ENCODE measurements around the gene CACNA2D1. TPM values are rescaled to one million over a fixed set of nuclear protein-coding genes. Genes with fewer than 3 reads are reported as not detected.

CACNA2D1 gene
- total RNA-seq, 1 experiment from 2014 or later, result not detected

DNA sequence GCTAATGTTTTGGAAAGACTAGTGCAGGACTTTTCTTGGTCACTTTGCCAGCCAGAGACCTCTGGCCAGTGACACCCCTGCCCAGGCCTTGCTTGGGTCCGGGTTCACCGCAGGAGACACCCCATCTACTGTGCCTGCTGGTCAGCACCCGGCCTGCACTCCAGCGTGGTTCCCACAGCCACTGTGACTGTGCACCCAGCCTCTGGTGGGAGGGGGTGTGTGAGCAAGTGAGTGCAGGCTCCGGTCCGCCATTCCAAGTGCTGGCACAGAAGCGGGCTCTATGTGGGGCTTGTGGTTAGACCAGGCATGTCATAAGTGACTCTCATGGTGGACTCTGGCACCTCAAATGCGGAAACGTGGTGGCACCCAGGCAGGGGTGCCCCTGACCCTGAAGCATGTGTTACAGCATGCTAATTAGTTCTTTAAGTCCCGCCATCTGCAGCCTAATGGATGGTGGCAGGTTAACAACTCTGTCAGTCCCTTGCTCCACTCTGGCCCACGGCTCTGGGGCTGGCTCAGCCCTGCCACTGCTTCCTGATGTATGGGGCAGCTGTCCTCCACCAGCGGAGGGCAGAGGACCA lies 361.8 kb downstream of the CACNA2D1 start:
- DNase-seq, result no peak
- no peak overlapping the region for H3K4me2 ChIP-seq (ENCODE audit: low read depth, low read length, poor library complexity, severe bottlenecking)
- H3K9me3 ChIP-seq (ENCODE audit: low read length), result peaks cover 26% of the 10 kb centered on the region
- no peaks in the 10 kb centered on the region for H3K36me3 ChIP-seq (ENCODE audit: insufficient read depth, low read length)
- H3K27me3 ChIP-seq (ENCODE audit: low read length), result no peaks in the 10 kb centered on the region
- H3K4me1 ChIP-seq (ENCODE audit: low read length), result no peaks in the 10 kb centered on the region
- H2AFZ ChIP-seq (ENCODE audit: low read length), result no peak overlapping the region
- H3K4me3 ChIP-seq (ENCODE audit: low read length), result no peak overlapping the region
- H4K20me1 ChIP-seq (ENCODE audit: insufficient read depth, low read depth, low read length), result no peaks in the 10 kb centered on the region
- no peaks in the 10 kb centered on the region for H3K79me2 ChIP-seq (ENCODE audit: low read length)
- H3K27ac ChIP-seq (ENCODE audit: low read length), result no peak overlapping the region
- H3K9ac ChIP-seq (ENCODE audit: low read length), result no peak overlapping the region
- H3K9me2 ChIP-seq (replicated peaks; ENCODE audit: insufficient read depth, low read length), result no peaks in the 10 kb centered on the region; the same call in 1 of the 2 replicates

DNA sequence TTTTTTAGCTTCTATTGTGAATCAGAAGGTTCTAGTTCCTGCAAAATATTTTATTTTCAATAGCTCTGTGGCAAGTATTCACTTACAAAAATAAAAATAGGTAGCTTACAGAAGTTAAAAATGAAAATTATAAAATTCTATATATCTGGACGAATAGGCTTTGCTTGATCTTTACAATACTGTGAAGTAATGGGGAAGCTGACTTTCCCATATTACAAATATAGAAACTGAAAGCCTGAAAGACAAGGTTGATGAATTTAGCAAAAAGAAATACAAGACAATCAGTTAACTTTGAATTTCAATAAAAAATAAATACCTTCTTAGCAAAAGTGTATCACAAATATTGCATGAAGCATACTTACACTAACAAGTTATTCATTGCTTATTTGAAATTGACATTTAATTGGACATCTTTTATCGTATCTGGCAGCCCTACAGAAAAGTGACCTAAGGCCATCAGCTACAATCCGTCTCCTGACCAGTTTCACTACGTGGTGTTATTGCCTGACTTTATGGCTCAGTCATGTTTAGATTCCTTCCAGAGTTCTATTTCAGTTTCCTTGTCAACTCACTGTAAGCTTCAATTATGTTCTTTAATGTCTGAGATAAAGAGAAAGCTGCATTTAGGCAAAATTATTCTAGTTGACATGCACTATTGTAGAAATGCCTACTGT lies 363.2 kb downstream of the CACNA2D1 start:
- Histone ChIP-seq H2AFZ (ENCODE audit: low read length) (no peak overlapping the region), H3K79me2 (ENCODE audit: low read length) (no peaks in the 10 kb centered on the region), H3K27me3 (ENCODE audit: low read length) (no peaks in the 10 kb centered on the region), H3K9ac (ENCODE audit: low read length) (no peak overlapping the region), H3K9me3 (ENCODE audit: low read length) (peaks cover 30% of the 10 kb centered on the region), H3K4me3 (ENCODE audit: low read length) (no peak overlapping the region), H3K4me1 (ENCODE audit: low read length) (no peaks in the 10 kb centered on the region), H3K27ac (ENCODE audit: low read length) (no peak overlapping the region), H3K36me3 (ENCODE audit: insufficient read depth, low read length) (no peaks in the 10 kb centered on the region), H3K4me2 (ENCODE audit: low read depth, low read length, poor library complexity, severe bottlenecking) (no peak overlapping the region), H3K9me2 (replicated peaks; ENCODE audit: insufficient read depth, low read length) (no peaks in the 10 kb centered on the region; the same call in 1 of the 2 replicates), H4K20me1 (ENCODE audit: insufficient read depth, low read depth, low read length) (no peaks in the 10 kb centered on the region)
- no peak for DNase-seq

- H3K4me1 ChIP-seq (ENCODE audit: low read length), result no peaks in the 10 kb centered on the region
- H3K9me2 ChIP-seq (replicated peaks; ENCODE audit: insufficient read depth, low read length), result no peaks in the 10 kb centered on the region; the same call in 1 of the 2 replicates
- H3K27me3 ChIP-seq (ENCODE audit: low read length), result no peaks in the 10 kb centered on the region
- no peak overlapping the region for H3K4me2 ChIP-seq (ENCODE audit: low read depth, low read length, poor library complexity, severe bottlenecking)
- no peak overlapping the region for H3K27ac ChIP-seq (ENCODE audit: low read length)
- H3K4me3 ChIP-seq (ENCODE audit: low read length), result no peak overlapping the region
- peaks cover 30% of the 10 kb centered on the region for H3K9me3 ChIP-seq (ENCODE audit: low read length)
- no peaks in the 10 kb centered on the region for H3K36me3 ChIP-seq (ENCODE audit: insufficient read depth, low read length)
- no peak overlapping the region for H2AFZ ChIP-seq (ENCODE audit: low read length)
- H4K20me1 ChIP-seq (ENCODE audit: insufficient read depth, low read depth, low read length), result no peaks in the 10 kb centered on the region
- DNase-seq, result no peak
- no peak overlapping the region for H3K9ac ChIP-seq (ENCODE audit: low read length)
- H3K79me2 ChIP-seq (ENCODE audit: low read length), result no peaks in the 10 kb centered on the region
These were observed 364.1 kb downstream of the CACNA2D1 start for GRCh38 chr7:82079527-82079926.

DNA sequence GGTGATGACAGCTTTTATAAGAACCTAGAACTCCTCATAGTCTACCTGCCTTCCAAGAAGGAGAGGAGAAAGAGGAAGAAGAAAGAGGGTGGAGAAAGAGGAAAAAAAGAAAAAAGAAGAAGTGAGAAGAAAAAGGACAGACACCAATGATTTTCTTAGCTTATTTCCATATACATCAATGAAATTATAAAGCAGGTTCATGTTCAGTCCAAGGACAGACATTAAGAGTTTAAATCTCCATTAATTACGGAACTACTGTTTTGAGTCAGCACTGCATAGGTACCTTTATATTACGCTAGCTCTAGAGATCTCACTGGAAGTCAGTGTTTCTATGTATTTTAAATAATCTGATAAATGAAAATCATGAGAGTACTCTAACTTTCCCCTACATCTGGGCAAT lies 364.8 kb downstream of the CACNA2D1 start:
- H3K27me3 ChIP-seq (ENCODE audit: low read length), result no peaks in the 10 kb centered on the region
- no peaks in the 10 kb centered on the region for H3K36me3 ChIP-seq (ENCODE audit: insufficient read depth, low read length)
- no peak for DNase-seq
- H4K20me1 ChIP-seq (ENCODE audit: insufficient read depth, low read depth, low read length), result no peaks in the 10 kb centered on the region
- H3K4me2 ChIP-seq (ENCODE audit: low read depth, low read length, poor library complexity, severe bottlenecking), result no peak overlapping the region
- no peak overlapping the region for H3K4me3 ChIP-seq (ENCODE audit: low read length)
- no peaks in the 10 kb centered on the region for H3K4me1 ChIP-seq (ENCODE audit: low read length)
- no peaks in the 10 kb centered on the region for H3K79me2 ChIP-seq (ENCODE audit: low read length)
- no peak overlapping the region for H2AFZ ChIP-seq (ENCODE audit: low read length)
- H3K27ac ChIP-seq (ENCODE audit: low read length), result no peak overlapping the region
- no peak overlapping the region for H3K9ac ChIP-seq (ENCODE audit: low read length)
- no peaks in the 10 kb centered on the region; the same call in 1 of the 2 replicates for H3K9me2 ChIP-seq (replicated peaks; ENCODE audit: insufficient read depth, low read length)
- H3K9me3 ChIP-seq (ENCODE audit: low read length), result peaks cover 26% of the 10 kb centered on the region

GRCh38 chr7:82071468-82071867 lies 372.1 kb downstream of the CACNA2D1 start:
- Histone ChIP-seq H2AFZ (ENCODE audit: low read length) (no peak overlapping the region), H3K27ac (ENCODE audit: low read length) (no peak overlapping the region), H3K9ac (ENCODE audit: low read length) (no peak overlapping the region), H3K27me3 (ENCODE audit: low read length) (no peaks in the 10 kb centered on the region), H3K4me1 (ENCODE audit: low read length) (no peaks in the 10 kb centered on the region), H3K9me2 (replicated peaks; ENCODE audit: insufficient read depth, low read length) (no peaks in the 10 kb centered on the region), H3K9me3 (ENCODE audit: low read length) (peaks cover 9% of the 10 kb centered on the region; the same call in 1 of the 2 replicates), H3K36me3 (ENCODE audit: insufficient read depth, low read length) (no peaks in the 10 kb centered on the region), H3K4me3 (ENCODE audit: low read length) (no peak overlapping the region), H4K20me1 (ENCODE audit: insufficient read depth, low read depth, low read length) (no peaks in the 10 kb centered on the region), H3K79me2 (ENCODE audit: low read length) (no peaks in the 10 kb centered on the region), H3K4me2 (ENCODE audit: low read depth, low read length, poor library complexity, severe bottlenecking) (no peak overlapping the region)
- no peak for DNase-seq

GRCh38 chr7:82067628-82068264 lies 375.8 kb downstream of the CACNA2D1 start:
- no peaks in the 10 kb centered on the region for H3K36me3 ChIP-seq (ENCODE audit: insufficient read depth, low read length)
- no peak overlapping the region for H3K4me2 ChIP-seq (ENCODE audit: low read depth, low read length, poor library complexity, severe bottlenecking)
- DNase-seq, result no peak
- H3K4me1 ChIP-seq (ENCODE audit: low read length), result no peaks in the 10 kb centered on the region
- H3K27me3 ChIP-seq (ENCODE audit: low read length), result no peaks in the 10 kb centered on the region
- no peaks in the 10 kb centered on the region for H4K20me1 ChIP-seq (ENCODE audit: insufficient read depth, low read depth, low read length)
- H3K9ac ChIP-seq (ENCODE audit: low read length), result no peak overlapping the region
- no peak overlapping the region for H2AFZ ChIP-seq (ENCODE audit: low read length)
- peaks cover 15% of the 10 kb centered on the region for H3K9me3 ChIP-seq (ENCODE audit: low read length)
- no peaks in the 10 kb centered on the region for H3K79me2 ChIP-seq (ENCODE audit: low read length)
- H3K4me3 ChIP-seq (ENCODE audit: low read length), result no peak overlapping the region
- H3K9me2 ChIP-seq (replicated peaks; ENCODE audit: insufficient read depth, low read length), result no peaks in the 10 kb centered on the region
- no peak overlapping the region for H3K27ac ChIP-seq (ENCODE audit: low read length)

- Histone ChIP-seq H3K4me3 (ENCODE audit: low read length) (no peak overlapping the region), H2AFZ (ENCODE audit: low read length) (no peak overlapping the region), H3K4me1 (ENCODE audit: low read length) (no peaks in the 10 kb centered on the region), H3K9me3 (ENCODE audit: low read length) (peaks cover 22% of the 10 kb centered on the region; the same call in 1 of the 2 replicates), H3K27ac (ENCODE audit: low read length) (no peak overlapping the region), H3K79me2 (ENCODE audit: low read length) (no peaks in the 10 kb centered on the region), H3K4me2 (ENCODE audit: low read depth, low read length, poor library complexity, severe bottlenecking) (no peak overlapping the region), H3K27me3 (ENCODE audit: low read length) (no peaks in the 10 kb centered on the region), H3K9me2 (replicated peaks; ENCODE audit: insufficient read depth, low read length) (no peaks in the 10 kb centered on the region), H4K20me1 (ENCODE audit: insufficient read depth, low read depth, low read length) (no peaks in the 10 kb centered on the region), H3K9ac (ENCODE audit: low read length) (no peak overlapping the region), H3K36me3 (ENCODE audit: insufficient read depth, low read length) (no peaks in the 10 kb centered on the region)
- DNase-seq, result no peak
These were observed 386.1 kb downstream of the CACNA2D1 start for GRCh38 chr7:82057476-82057875.

DNA sequence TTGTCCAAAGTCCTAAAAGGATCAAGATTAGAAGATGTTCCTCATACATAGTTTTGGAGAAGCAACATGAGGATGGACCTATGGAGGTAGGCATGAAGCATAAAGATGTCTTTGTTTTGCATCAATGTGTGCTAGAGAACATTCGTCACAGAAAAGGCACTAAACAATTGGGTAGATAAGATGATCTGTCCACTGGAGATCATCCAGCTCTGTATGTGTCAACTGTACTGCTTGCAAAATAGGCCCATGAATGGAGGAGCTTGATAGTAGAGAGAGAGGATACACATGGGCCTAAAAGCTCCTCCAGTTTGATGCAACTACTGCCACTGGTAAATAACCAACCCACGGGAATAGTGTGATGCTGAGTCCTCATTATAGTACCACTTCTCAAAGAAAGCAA lies 387.3 kb downstream of the CACNA2D1 start:
- Histone ChIP-seq H3K4me1 (ENCODE audit: low read length) (no peaks in the 10 kb centered on the region), H2AFZ (ENCODE audit: low read length) (no peak overlapping the region), H3K9ac (ENCODE audit: low read length) (no peak overlapping the region), H3K79me2 (ENCODE audit: low read length) (no peaks in the 10 kb centered on the region), H3K9me2 (replicated peaks; ENCODE audit: insufficient read depth, low read length) (no peaks in the 10 kb centered on the region), H4K20me1 (ENCODE audit: insufficient read depth, low read depth, low read length) (no peaks in the 10 kb centered on the region), H3K36me3 (ENCODE audit: insufficient read depth, low read length) (no peaks in the 10 kb centered on the region), H3K4me2 (ENCODE audit: low read depth, low read length, poor library complexity, severe bottlenecking) (no peak overlapping the region), H3K27ac (ENCODE audit: low read length) (no peak overlapping the region), H3K27me3 (ENCODE audit: low read length) (no peaks in the 10 kb centered on the region), H3K9me3 (ENCODE audit: low read length) (peaks cover 22% of the 10 kb centered on the region; the same call in 1 of the 2 replicates), H3K4me3 (ENCODE audit: low read length) (no peak overlapping the region)
- DNase-seq, result no peak

Data from Karpas-422 (cell line).